WI38 (cell line): ENCODE results near the gene SERINC5.
A peak's percentile ranks its signal among the peaks of the same experiment; 100 is the strongest.
"Not testable (repeated sequence)": the region's sequence is repeated elsewhere in the genome, so short reads cannot be mapped to it uniquely, and the experiment has no call there.

ENCODE experiments used
- H3K4me3 ChIP-seq: 2 replicates; pipeline ENCODE4 v1.5.1; 2011; ENCODE audit warnings: low read depth, mild to moderate bottlenecking, control low read depth, low read length
- TF ChIP-seq, protein P1 (sequence below): IDR thresholded peaks from 2 replicates; pipeline ENCODE4 v1.5.1; 2012; ENCODE audit warnings: low read depth, mild to moderate bottlenecking, control low read depth, low read length

SERINC5 gene

DNA sequence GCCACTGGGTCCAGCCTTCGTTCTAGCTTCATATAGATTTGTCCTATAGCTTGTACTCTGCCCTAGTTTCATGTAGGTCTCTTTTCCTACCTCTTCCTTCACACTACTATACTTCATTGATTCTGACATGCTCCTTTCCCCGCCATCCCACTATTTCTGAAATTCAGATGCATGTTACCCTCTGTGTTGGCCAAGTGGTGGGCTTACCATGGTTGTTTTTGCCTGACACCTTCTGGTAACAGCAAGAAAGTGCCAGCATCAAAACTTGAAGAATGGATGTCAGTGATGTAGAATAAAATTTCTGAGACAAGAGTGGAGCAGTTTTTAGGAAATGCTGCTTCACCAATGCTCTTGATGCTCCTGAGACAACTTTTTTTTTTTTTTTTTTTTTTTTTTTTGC, 19.5 kb upstream of the SERINC5 start:
- H3K4me3 ChIP-seq = no peak overlapping the region
- TF ChIP-seq, protein P1, sequence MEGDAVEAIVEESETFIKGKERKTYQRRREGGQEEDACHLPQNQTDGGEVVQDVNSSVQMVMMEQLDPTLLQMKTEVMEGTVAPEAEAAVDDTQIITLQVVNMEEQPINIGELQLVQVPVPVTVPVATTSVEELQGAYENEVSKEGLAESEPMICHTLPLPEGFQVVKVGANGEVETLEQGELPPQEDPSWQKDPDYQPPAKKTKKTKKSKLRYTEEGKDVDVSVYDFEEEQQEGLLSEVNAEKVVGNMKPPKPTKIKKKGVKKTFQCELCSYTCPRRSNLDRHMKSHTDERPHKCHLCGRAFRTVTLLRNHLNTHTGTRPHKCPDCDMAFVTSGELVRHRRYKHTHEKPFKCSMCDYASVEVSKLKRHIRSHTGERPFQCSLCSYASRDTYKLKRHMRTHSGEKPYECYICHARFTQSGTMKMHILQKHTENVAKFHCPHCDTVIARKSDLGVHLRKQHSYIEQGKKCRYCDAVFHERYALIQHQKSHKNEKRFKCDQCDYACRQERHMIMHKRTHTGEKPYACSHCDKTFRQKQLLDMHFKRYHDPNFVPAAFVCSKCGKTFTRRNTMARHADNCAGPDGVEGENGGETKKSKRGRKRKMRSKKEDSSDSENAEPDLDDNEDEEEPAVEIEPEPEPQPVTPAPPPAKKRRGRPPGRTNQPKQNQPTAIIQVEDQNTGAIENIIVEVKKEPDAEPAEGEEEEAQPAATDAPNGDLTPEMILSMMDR = peak; percentile 44

DNA sequence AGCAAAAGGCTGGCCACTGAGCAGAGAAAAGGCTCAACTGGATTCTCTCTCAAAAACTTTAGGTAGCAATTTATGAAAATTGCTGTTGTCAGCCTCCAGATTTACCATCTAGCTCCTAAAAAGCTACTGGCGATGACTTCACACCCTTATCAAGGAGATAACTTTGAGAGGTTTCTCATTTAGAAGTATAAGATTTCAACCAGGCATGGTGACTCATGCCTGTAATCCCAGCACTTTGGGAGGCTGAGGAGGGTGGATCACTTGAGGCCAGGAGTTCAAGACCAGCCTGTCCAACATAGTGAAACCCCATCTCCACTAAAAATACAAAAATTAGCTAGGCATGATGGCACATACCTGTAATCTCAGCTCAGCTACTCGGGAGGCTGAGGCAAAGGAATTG, 14.7 kb upstream of the SERINC5 start:
- H3K4me3 ChIP-seq = not testable (repeated sequence)

DNA sequence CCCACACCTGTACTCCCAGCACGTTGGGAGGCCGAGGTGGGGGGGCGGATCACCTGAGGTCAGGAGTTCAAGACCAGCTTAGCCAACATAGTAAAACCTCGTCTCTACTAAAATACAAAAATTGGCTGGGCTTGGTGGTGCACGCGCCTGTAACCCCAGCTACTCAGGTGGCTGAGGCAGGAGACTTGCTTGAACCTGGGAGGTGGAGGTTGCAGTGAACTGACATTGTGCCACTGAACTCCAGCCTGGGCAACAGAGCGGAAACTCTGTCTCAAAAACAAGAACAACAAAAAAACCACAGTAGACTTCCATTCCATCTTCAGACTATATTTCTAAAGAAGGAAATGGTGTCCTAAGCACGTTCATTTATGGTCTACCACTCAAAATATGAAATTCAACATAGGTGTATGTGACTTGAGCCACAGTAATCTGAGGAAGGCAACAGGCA, 14.2 kb upstream of the SERINC5 start:
- no peak overlapping the region for H3K4me3 ChIP-seq
- TF ChIP-seq, protein P1 = no peak

DNA sequence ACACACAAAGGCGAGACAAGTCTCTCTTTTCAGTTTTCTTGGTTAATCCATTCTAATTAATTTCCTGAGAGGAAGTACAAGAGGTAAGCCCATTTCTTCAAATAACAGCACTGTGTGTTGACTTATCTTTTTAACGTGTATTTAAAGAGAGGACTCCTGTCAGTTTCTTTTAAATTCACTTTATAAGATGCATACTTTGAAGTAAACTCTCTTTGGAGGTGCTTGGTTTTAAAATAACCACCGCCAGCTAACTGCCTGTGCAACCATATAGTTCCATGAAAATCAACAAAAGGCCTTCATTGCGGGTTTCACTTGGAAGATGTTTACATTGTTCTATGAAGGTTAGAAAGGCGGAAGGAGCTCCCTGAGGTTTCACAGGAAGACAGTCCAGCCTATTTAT, 13.1 kb upstream of the SERINC5 start:
- TF ChIP-seq, protein P1 = no peak

DNA sequence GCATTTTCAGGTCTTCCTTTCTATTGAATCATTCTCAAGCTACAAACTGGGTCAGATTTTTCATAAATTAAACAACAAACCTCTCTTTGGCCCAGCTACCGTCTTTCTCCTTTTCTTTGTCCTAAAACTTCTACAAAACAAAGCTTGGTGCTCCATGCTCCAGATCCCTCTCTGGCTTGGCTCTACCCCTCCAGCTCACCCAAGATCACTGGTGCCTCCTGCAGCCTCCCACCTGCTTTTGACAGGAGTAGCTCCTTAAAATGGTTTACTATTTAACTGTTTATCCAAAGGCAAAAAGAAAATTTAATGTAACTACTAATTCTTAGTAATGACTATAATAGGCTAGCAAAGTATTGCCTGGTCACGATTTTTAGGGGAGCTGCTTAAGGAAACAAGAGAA, 10.7 kb upstream of the SERINC5 start:
- TF ChIP-seq, protein P1 = no peak
- no peak overlapping the region for H3K4me3 ChIP-seq

More for the DNA sequence above, 13.1 kb upstream of the SERINC5 start:
- H3K4me3 ChIP-seq = no peak overlapping the region

DNA sequence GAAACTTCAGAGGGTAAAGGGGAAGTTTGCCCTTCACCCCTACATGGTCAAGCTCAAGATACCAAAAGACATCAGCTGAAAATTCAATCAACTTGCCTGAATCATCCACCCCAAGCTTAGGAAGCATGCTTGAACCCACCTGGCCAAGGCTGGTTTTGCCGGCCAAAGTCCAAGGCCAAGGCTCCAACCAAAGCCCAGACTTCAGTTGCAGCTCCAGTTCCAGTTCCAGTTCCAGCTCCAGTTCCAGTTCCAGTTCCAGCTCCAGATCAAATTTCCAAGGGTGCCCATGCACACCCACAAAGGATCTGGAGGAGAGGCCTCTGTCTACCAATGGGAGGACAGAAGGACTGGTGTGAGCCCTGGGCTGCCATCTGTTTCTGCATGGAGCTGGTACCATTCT, 4.6 kb upstream of the SERINC5 start:
- H3K4me3 ChIP-seq = no peak overlapping the region
- TF ChIP-seq, protein P1 = no peak

DNA sequence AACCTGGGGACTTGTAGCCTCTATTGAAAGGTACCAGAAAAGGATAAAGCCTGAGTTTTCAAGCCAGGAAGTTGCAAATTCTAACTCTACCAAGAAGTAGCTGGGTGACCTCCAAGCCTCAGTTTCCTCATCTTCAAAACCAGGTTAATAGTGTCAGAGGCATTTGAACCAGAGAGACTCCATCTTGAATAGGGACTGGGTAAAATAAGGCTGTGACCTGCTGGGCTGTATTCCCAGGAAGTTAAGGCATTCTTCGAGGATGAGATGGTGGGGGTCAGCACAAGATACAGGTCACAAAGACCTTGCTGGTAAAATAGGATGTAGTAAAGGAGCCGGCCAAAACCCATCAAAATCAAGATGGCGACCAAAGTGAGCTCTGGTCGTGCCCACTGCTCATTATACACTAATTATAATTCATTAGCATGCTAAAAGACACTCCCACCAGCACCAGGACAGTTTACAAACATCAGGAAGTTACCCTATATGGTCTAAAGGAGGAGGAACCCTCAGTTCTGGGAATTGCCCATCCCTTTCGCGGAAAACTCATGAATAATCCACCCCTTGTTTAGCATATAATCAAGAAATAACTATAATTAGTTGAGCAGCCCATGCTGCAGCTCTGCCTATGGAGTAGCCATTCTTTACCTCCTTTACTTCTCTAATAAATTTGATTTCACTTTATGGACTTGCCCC, 3.8 kb upstream of the SERINC5 start:
- TF ChIP-seq, protein P1 = no peak

DNA sequence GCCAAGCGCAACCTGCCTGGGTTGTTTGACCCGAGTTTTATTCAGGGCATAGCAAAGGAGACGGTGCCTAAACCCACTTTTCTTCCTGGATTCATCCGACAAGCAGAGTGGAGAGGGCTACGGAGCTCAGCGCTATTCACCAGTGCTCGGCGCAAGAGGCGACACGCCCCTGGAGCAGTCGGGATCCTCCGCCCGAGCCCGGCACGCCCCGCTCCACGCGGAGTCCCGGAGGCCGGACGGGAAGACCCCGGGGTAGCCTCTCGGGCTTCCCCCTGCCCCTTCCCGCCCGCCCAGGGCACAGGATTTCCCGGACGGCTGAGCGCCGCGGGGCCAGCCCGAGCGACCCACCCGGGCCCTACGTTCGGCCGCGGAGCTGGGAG, 427 bp downstream of the SERINC5 start:
- TF ChIP-seq, protein P1 = no peak
- peak overlapping the region; percentile 62 for H3K4me3 ChIP-seq

More for the DNA sequence above, 3.8 kb upstream of the SERINC5 start:
- no peak overlapping the region for H3K4me3 ChIP-seq
